NCI-H446 (cell line): Measurements from ENCODE around the gene CLASP2.
"Not testable (repeated sequence)": the region's sequence is repeated elsewhere in the genome, so short reads cannot be mapped to it uniquely, and the experiment has no call there.

Experiments
- DNase-seq, 2 experiments: peaks; one replicate each; lab custom pipeline; 2025; lab: John Stamatoyannopoulos, UW

Gene CLASP2

DNA sequence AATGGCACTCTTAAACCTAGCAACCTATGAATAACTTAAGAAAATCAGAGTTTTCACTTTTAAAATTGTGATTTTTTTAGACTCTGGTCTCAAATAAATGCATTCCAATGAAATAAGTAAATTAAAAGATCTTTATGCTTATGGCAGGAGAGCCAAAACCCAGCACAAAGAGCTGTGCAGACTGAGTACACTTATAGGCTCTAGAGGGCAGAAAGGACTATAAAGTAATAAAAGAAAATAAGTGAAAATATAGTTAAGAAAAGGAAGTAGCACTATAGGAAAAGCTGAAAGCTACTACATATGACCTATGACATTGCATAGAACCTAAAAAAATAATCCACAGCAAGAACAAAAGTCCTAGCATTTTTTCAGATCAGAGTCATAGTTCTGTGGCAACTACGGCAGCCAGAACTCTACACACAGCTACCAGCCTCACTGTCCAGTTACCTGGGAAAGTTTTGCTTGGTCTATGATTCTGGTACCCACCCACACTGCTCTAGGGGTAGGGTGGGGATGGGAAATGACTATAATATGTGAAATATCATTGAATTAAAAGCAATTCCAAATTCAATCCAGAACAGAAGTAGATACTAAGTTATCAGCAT, 30.5 kb downstream of the CLASP2 start:
- DNase-seq, result no peak

DNA sequence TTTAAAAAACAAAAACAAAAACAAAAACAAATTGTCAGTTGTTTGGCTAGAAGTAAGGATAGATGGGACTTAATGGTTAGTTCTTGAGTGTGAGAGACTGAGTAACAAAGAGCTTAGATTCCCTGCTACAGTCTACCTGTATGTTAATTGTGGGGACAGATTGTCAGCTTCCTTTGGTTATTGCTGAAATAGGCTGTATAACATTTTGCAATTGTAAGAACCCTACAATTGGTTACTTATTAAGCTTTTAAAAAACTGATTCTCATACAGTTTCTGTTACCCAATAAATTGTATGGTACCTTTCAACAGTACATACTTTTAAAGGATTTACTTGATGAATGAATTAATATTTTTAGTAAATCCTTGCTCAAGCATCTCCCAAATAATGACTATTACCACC, 35.3 kb downstream of the CLASP2 start:
- no peak for DNase-seq

DNA sequence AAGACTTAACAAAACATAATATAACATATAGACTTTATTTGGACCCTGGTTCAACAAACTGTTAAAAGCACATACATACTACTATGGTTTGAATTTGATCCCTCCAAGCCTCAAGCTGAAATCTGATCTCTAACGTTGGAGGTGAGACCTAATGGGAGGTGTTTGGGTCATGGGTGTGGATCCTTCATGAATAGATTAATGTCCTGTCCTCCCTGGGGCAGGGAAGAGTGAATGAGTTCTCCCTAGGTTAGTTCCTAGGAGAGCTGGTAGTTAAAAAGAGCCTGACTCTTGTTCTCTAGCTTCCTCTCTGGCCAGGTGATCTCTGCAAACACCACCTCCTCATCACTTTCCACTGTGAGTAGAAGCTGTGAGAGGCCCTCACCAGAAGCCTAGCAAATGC, 36.4 kb downstream of the CLASP2 start:
- DNase-seq, result no peak

DNA sequence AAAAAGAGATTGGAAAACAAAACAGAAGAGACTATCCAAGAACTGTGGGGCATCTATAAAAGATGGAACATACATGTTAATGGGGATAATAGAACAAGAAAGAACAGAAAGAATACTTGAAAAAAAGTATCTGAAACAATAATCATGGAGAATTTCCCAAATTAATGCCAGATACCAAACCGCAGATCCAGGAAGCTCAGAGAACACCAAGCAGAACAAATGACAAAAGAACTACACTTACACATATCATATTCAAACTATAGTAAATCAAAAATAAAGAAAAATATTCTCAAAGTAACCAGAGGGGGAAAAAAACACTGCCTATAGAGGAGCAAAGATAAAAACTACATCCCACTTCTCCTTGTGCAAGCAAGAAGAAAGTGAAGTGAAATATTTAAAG, 40.0 kb downstream of the CLASP2 start:
- no peak for DNase-seq

GRCh38 chr3:33673436-33673835, 44.6 kb downstream of the CLASP2 start:
- DNase-seq, result not testable (repeated sequence)

DNA sequence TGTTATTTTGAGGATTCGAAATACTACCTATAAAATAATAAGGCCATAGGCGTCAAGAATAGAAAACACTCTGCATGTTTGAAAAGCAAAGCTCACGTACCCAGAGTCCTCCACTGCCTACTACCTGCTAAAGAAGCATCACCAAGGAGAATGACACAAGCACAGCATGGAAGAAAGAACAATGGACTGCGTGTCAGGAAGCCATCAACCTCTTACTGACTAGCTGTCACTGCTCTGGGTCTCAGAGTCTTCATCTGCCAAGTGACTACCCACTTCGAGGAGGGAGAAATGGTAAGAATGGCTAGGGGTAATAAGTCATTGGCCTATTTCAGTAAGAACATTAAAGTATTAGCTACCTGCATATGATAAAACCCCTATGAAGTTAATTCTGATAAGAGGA, 49.4 kb downstream of the CLASP2 start:
- no peak for DNase-seq

GRCh38 chr3:33665294-33665693, 52.8 kb downstream of the CLASP2 start:
- DNase-seq, result no peak

- DNase-seq, result no peak
Measured at GRCh38 chr3:33664195-33664594, 53.9 kb downstream of the CLASP2 start.

DNA sequence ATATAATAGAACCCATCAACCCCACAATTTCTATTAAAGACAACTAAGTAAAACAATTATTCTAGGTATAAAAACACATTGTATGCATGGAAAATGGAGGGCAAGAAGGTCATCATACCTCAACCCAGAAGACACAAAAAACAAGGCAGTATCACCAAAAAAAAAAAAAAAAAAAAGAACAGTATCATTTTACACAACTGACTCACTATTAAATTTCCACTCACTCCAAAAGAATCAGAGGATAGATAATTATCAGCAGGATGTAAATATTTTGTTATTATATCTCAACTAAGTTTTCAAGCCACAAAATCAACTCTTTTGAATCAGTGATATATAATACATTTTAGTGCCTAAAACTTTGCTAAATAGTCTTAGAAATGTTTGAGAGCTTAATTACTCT, 55.0 kb downstream of the CLASP2 start:
- DNase-seq, result no peak

GRCh38 chr3:33659856-33660434, 58.1 kb downstream of the CLASP2 start:
- DNase-seq, result no peak

DNA sequence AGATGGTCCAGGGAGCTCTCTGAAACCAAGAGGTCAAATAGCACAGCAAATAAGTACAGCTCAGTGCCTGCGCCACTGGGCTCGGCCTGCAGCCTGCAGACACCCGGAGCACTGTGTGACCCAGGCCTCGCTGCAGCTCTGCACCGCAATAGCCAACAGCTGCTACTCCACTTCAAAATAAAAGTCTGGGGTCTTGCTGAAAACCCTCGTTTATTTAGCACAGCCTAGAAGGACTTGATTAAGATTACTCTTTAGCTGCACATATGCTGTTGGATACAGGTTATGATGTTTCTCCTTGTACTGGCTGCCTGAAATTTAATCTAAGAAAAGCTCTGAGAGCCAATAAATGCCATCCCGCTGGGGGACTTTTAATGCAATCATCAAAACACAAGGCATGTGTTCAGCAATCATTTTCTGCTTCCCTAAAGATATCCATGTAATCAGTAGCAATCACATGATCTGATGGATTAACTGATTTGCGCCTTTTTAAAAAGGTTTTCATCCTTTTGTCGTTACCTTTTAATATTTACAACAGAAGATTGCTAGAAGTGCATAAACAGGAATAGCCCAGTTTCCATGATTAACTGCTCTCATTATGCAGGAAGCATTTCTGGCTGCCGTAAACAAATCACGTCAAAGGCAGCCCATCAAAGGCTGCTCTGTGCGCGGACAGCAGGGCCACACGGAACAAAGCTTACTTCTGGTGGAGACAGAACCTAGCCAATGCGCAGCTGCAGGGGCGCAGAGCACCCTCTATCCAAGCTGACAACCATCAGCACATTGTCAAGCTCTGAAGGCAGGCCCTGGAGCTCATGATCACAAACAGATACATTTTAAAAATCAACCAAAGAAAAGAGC, 58.8 kb downstream of the CLASP2 start:
- peak; percentile 41 to 59 for DNase-seq

DNA sequence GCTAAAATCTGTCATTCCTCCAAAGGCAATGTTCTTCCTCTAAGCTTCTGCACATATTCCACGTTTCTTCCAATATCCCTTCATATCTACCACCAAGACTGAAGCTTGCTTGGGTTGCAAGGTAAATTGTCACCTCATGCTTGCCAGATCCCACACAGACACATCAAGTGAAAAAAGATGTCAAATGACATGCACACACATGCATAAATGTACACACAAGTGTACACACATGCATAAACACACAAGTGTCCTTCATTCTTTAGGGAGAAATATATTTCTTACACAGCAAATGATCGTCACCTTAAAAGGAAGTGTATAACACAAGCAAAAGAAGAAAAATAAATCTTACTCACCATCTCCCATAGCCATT, 59.4 kb downstream of the CLASP2 start:
- DNase-seq, result no peak

GRCh38 chr3:33658039-33658438, 60.0 kb downstream of the CLASP2 start:
- no peak for DNase-seq

- no peak for DNase-seq
Measured at GRCh38 chr3:33652736-33653135, 65.3 kb downstream of the CLASP2 start.

- DNase-seq, result not testable (repeated sequence)
Measured at GRCh38 chr3:33651101-33651500, 67.0 kb downstream of the CLASP2 start.

DNA sequence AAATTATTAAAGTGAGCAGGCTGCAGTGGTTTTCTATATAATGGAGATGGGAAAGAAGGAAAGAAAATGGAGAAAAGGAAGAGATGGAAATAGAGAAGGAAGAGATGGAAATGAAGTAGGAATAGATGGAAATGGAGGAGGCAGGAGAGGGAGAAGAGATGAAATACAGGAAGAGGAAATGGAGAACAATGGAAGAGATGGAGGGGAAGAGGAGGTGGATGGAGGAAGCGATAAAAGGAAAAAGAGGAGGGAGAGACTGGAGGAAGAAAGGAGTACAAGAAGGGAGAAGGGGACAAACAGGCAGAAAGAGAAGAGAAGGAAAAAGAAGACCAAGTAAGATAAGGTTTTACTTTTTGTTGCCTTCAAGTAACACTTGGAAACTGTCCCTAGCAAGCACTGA, 67.6 kb downstream of the CLASP2 start:
- DNase-seq, result no peak

DNA sequence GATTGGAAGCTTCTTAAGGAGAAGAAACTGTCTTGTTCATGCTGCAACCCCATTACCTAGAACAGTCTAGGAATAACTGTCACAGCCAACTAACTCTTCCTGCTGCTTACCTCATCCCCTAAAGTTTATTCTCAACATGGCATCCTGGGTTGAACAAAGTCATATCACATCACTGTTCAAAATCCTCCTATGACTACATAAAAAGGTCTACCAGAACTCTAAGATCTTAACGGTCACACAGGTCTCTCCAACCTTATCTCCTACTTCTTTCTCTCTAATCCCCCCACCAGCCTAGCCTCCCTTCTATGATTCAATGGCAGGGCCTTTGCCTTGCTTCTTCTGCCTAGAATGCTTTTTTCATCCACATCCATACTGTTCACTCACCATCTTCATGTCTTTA, 69.3 kb downstream of the CLASP2 start:
- DNase-seq, result no peak

- no peak for DNase-seq
Measured at GRCh38 chr3:33646406-33646805, 71.6 kb downstream of the CLASP2 start.

DNA sequence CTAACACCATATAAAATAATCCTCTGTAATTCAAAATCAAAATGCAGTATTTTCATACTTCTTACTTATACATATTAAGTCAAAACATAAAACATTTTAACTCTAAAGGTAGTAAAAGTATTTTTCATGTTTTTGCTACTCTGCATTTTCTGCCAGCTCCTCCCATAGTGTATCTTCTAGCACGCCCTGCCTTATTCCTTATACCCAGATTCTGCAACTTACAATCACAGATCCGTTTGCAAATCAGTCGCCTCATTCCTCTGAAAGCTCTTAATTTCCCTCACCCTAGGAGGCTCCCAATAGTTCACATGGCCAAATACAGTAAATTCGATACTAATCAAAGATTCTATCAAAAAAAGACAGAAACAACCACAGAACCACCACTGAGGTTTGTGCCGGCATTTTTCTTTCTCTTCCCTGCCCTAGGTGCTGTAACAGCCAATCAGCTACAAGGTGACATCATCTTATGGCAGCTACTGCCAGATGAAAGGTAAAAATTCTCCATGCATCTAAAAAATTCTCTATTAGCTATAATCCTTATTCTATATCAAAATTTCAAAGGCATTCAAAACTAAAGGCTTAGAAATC, 72.9 kb downstream of the CLASP2 start:
- DNase-seq, result no peak

GRCh38 chr3:33644582-33644981, 73.5 kb downstream of the CLASP2 start:
- DNase-seq, result no peak

DNA sequence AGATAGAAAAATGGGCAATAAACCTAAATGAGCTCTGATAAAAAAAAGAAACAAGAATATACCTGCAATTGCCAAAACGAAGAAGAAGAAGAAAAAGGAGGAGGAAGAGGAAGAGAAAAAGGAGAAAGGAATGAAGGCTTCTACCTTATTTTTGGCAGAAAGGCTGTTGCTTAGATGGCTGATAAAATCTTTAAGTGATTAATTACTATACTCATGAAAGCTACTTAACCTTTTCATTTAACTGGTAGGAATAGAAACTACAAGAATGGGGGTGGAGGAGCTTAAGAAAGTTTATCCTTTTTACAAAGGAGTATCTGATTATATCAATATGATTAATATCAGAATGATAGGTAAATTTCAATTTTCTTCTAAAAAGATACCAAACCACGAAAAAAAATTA, 75.2 kb downstream of the CLASP2 start:
- no peak for DNase-seq

- DNase-seq, result no peak
Measured at GRCh38 chr3:33639889-33640288, 78.2 kb downstream of the CLASP2 start.

DNA sequence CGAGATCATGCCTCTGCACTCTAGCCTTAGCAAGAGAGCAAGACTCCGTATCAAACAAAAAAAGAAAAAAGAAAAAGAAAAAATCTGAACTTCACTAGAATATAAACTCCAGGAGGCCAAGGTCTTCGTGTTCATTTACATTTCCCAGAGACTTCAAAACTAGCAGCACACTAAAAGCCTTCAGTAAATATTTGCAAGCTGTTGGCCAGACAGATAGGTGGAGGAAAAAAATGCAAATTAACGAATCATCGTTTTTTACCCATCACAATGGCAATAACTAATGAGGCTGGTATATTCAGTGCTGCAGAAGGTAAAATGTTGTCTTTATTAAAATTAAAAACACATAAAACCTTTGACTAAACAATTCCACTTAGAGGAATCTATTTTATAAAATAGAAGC, 80.6 kb downstream of the CLASP2 start:
- DNase-seq, result no peak
